ENCODE results near the gene ARFGAP1.
"Not testable (repeated sequence)": the region's sequence is repeated elsewhere in the genome, so short reads cannot be mapped to it uniquely, and the experiment has no call there.

ARFGAP1 gene

GRCh38 chr20:63293456-63293855 lies 20.8 kb downstream of the ARFGAP1 start:
- DNase-seq: no peak

GRCh38 chr20:63293871-63294535 lies 21.4 kb downstream of the ARFGAP1 start:
- DNase-seq: no peak

GRCh38 chr20:63294536-63294900 lies 21.9 kb downstream of the ARFGAP1 start:
- no peak for DNase-seq

DNA sequence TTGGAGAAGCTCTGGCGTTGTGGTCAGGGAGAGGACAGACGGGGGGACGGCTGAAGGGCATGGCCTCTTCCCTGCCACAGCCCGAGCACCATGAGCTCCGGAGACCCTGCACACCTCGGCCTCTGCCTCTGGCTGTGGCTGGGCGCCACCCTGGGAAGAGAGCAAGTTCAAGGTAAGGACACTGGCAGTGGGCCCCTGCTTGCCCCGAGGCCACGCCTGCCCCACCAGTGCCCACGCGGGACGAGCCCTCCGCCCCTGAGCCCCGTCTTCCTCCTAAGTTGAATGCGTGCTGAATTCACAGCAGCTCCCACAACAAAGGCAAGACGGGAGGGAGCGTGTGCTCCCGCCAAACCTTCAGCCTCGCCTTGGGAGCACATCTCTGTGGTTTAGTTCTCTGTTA lies 22.4 kb downstream of the ARFGAP1 start:
- no peak for DNase-seq

DNA sequence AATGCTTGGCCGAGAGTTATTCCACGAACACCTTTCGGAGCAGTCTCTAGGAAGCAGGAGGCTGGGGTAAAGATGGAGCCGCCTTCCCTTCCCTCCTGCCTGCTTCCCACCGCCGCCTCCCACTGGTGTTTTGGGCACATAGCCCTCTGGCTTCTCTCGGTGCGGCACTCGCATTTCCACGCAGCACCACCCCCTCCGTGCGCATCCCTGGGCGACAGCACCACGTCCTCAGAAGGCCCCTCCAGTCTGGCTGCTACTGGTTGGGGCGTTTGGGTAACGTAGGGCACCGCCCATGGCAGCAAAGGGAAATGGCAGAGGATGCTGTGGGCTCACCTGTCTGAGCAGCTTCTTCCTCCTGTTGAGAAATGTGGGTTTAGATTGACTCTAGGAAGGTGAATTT lies 22.8 kb downstream of the ARFGAP1 start:
- no peak for DNase-seq

DNA sequence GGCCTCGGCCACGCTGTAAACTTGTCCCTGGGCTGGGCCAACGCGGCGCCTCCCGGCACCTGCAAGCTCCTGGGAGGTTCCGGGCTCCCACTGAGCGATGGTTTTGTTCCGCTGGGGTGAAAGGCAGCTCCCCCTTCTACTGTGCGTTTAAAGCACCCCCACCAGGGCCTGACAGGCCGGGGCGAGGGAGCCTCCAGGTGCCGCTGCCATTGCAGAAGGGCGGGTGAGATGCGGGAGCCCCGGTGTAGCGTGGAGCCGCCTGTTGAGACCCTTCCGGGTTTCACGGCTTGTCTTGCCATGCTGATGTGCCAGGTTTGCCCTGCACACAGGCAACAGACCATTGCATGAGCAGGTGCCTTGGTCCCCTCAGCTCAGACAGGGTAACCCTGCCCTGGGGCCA lies 23.2 kb downstream of the ARFGAP1 start:
- DNase-seq: no peak

- DNase-seq: no peak
Measured at GRCh38 chr20:63296531-63297299, 24.1 kb downstream of the ARFGAP1 start.

DNA sequence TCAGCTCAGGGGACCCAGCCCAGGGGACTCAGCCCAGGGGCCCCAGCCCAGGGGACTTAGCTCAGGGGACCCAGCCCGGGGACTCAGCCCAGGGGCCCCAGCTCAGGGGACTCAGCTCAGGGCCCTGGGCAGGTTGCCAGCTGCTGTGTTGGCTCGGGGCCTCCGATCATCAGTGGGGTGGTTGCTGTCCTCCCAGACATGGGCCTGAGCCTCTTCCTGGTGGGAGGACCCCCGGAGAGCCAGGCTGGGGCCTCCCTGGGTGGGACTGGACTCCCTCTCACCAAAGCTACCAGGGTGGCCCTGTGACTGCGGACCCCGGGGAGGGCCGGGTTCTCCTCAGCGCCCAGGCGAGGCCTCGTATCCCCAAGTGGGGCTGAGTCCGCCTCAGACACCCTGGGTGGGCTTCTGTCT lies 24.8 kb downstream of the ARFGAP1 start:
- no peak for DNase-seq

DNA sequence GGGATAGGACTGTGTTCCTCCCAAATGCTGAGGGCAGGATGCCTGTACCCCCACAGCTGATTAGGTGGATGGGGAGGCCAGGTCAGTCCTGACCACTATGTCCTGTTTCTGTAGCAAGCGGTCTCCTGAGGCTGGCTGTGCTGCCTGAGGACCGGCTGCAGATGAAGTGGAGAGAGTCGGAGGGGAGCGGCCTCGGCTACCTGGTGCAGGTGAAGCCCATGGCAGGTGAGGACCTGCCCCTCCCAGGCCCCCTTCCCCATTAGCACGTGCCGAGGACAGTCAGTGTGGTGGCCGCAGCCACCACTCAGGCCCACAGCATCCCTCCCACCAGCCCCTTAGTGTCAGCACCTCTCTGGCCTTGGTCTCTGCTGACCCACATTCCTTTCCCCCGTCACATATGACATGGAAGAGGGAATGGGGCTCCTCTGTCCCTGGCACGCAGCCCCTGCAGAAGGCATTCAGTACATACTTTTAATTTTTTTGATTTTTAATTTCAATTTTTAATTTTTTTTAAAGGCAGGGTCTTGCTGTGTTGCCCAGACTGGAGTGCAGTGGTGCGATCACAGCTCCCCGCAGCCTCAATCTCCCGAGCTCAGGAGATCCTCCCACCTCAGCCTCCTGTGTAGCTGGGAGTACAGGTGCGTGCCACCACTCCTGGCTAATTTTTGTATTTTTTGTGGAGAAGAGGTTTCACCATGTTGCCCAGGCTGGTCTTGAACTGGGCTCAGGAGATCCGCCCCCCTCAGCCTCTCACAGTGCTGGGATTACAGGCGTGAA lies 25.4 kb downstream of the ARFGAP1 start:
- no peak for DNase-seq

DNA sequence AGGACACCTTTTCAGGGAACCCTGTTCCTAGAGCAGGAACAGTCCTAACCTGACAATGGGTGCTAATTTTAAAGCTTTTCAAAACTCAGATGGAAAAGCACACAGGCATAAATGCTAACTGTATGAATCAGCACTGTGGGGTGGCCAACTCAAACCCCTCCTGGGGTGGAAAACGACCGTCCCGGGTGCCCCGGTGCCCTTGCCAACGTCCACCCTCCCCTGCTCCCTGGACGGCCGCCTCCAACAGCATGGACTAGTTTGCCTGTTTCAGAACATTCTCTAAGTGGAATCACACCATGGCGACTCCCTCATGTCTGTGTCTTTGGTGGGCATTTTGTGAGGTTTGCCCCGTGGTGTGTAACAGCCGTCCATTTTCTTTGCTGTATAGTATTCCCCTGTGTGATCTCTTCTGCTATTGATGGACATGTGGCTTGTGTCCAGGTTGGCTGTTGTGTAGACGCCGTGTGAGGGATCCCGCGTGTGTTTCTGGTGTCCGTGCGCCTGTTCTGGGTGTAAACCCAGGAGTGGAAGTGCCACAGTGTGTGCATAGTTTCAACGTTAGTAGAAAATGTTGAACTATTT lies 26.2 kb downstream of the ARFGAP1 start:
- DNase-seq: no peak

GRCh38 chr20:63301671-63302070 lies 29.1 kb downstream of the ARFGAP1 start:
- DNase-seq: no peak

DNA sequence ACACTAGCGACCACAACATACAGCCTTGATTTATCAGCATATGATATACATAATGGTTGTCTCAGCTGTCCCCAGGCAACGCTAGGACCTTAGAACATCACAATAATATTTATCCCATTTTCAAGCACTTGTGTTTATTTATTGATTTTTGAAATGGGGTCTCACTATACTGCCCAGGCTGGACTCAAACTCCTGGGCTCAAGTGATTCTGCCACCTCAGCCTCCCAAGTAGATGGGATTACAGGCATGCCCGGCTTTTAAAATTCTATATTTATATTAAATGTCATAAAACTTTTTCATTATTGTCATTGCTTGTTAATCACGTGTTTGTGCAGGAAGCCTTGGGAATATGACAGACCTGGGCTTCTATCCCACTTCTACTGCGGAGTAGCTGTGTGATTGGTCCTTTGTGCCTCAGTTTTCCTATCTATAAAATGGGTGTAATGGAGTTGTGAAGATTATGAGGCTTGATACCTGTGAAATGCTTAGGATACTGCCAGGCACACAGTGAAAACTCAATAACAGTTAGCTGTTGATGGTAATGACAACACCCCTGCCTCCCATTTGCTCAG lies 30.6 kb downstream of the ARFGAP1 start:
- DNase-seq: no peak

DNA sequence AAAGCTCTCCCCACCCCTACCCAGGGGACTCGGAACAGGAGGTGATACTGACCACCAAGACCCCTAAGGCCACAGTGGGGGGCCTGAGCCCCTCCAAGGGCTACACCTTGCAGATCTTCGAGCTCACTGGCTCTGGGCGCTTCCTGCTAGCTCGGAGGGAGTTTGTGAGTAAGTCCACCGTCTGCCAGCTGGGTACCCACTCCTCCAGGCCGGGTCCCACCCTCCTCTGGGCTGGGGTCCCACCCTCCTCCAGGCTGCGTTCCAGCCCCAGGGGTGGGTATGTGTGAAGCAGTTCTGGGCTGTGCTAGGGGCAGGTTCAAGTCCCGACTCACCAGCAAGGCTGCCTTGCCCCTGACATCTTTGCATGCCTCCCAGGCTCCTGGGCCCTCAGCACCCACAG lies 32.8 kb downstream of the ARFGAP1 start:
- no peak for DNase-seq

DNA sequence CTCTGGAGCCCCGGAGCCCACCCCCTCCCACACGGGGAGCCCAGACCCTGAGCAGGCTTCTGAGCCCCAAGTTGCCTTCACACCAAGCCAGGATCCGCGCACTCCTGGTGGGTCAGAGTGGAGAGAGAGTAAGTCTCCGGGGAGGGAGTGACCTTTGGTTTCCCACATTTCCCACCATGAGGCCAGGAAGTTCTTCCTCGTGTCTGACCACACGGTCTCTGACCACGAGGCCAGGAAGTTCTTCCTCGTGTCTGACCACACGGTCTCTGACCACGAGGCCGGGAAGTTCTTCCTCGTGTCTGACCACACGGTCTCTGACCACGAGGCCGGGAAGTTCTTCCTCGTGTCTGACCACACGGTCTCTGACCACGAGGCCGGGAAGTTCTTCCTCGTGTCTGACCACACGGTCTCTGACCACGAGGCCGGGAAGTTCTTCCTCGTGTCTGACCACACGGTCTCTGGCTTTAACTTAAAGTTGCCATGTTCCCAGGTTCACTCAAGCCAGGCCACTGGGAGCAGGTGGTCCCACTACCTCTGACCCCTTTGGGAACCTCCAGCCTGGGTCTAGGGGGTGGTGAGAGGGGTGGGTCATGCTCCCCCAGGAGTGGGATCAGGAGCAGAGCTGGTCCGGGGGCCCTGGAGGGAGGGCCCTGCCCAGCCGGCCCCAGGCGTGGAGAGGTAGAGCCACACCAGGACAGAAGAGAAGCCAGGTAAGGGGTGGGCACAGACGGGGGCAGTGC lies 33.5 kb downstream of the ARFGAP1 start:
- not testable (repeated sequence) for DNase-seq

- no peak for DNase-seq
Measured at GRCh38 chr20:63306673-63307537, 34.3 kb downstream of the ARFGAP1 start.

GRCh38 chr20:63307538-63308217 lies 35.1 kb downstream of the ARFGAP1 start:
- no peak for DNase-seq

DNA sequence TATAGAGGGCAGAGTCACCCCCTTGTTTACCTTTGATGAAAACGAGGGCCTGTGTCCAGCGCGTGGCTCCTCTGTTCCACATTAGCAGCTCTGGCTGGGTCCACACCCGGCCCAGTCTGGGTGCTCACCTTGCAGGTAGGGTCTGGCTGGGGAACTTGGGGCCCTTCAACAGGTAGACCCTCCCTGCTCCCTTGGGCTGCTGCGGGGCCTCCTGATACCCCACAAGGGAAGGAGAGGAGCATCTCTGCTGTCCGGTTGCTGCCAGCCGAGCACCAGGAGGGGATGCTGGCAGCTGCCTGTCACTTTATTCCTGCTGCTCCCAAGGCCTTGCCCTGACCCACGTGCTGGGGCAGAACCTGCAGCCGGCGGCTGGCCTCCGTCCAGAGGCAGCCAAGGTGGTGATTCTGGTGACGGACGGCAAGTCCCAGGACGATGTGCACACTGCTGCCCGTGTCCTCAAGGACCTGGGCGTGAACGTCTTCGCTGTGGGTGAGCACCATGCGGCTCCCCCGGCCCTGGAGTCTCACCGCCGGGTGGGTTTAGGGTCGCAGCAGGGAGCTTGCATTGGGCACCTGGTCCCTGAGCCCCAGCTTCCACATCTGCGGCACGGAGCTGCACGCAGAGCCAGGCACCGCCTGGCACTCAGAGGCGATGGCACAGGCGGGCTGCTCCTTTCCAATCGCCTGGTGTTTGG lies 35.8 kb downstream of the ARFGAP1 start:
- no peak for DNase-seq

DNA sequence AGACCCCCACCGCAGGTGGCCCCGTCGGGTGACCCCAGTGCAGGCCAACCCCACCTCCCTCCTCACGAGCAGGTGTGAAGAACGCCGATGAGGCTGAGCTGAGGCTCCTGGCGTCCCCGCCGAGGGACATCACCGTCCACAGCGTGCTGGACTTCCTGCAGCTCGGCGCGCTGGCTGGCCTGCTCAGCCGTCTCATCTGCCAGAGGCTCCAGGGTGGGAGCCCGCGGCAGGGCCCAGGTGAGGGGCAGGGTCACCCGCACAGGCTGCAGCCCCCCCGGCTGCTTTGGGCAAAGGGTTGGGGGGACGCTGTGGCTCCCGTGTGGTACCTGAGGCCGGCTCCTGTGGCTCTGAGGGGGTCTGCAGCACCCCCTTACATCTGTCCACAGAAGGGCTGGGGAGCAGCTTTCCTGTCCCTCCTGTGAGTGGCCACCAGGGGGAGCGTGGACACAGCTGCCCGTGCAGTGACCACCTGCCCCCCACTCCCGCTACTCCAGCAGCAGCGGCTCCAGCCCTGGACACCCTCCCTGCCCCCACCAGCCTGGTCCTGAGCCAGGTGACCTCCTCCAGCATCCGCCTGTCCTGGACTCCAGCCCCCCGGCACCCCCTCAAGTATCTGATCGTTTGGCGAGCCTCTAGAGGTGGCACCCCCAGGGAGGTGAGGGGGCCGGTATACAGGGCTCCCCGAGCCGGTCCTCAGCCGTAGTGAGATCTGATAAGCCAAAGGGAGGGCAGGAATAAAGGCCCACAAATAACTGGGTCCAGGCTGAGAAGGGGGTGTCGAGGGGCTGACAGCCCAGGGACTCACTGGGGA lies 36.9 kb downstream of the ARFGAP1 start:
- no peak for DNase-seq
